Muscle layer of duodenum (tissue), 2 donors: Measurements from ENCODE around the gene INPP5A.
"Not testable (repeated sequence)": the region's sequence is repeated elsewhere in the genome, so short reads cannot be mapped to it uniquely, and the experiment has no call there.

ENCODE experiments used
- H3K27ac ChIP-seq: one replicate; pipeline ENCODE4 v1.7.0; 2013; ENCODE audit warnings: mild to moderate bottlenecking, low read length
- H3K27me3 ChIP-seq: one replicate; pipeline ENCODE4 v1.7.0; 2013; ENCODE audit warnings: low read depth, mild to moderate bottlenecking, control low read depth, low read length
- H3K36me3 ChIP-seq, 2 donors: one replicate each; pipeline ENCODE4 v1.7.0; 2013; ENCODE audit warnings: low read length in 2 of 2, control low read depth in 1 of 2, mild to moderate bottlenecking in 1 of 2; ENCODE audit not compliant: insufficient read depth in 2 of 2, control insufficient read depth in 1 of 2
- H3K4me1 ChIP-seq, 2 donors: one replicate each; pipeline ENCODE4 v1.7.0; 2013; ENCODE audit warnings: low read length in 2 of 2, mild to moderate bottlenecking in 2 of 2, control low read depth in 1 of 2, moderate library complexity in 1 of 2; ENCODE audit not compliant: insufficient read depth in 2 of 2, control insufficient read depth in 1 of 2
- H3K4me3 ChIP-seq, 2 donors: one replicate each; pipeline ENCODE4 v1.7.0; 2013; ENCODE audit warnings: low read length in 2 of 2, low read depth in 1 of 2, mild to moderate bottlenecking in 1 of 2
- H3K9me3 ChIP-seq, 2 donors: one replicate each; pipeline ENCODE4 v1.7.0; 2013; ENCODE audit warnings: low read length in 2 of 2, control low read depth in 1 of 2, mild to moderate bottlenecking in 1 of 2; ENCODE audit not compliant: control insufficient read depth in 1 of 2
- donor health status: healthy.

Gene INPP5A, protein sequence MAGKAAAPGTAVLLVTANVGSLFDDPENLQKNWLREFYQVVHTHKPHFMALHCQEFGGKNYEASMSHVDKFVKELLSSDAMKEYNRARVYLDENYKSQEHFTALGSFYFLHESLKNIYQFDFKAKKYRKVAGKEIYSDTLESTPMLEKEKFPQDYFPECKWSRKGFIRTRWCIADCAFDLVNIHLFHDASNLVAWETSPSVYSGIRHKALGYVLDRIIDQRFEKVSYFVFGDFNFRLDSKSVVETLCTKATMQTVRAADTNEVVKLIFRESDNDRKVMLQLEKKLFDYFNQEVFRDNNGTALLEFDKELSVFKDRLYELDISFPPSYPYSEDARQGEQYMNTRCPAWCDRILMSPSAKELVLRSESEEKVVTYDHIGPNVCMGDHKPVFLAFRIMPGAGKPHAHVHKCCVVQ

DNA sequence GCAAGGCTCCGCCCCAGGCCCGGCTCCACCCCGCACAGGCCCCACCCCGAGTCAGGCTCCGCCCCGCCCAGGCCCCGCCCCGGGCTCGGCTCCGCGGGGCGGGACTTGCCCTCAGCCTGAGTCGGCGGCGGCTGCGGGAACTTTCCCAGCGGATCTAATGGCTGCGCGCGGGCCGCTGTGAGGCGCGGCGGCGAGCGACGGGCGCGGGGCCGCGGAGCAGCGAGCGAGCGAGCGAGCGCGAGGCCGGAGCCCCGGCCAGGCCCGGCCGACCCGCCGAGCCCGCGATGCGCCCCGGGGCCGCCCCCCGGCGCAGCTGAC lies at the start of gene INPP5A:
INPP5A (plus strand) TSS at position 104 of the 318 bp plus-strand sequence. CDS start 310 bp downstream, outside the sequence.
- H3K27me3 ChIP-seq, result no peaks in the 10 kb centered on the region
- peaks cover 8 to 47% of the 10 kb centered on the region in 2 donors for H3K4me1 ChIP-seq
- no peaks in the 10 kb centered on the region for H3K36me3 ChIP-seq
- H3K4me3 ChIP-seq, result peak within 1 kb of the TSS; percentile 74 to 79
- no peaks in the 10 kb centered on the region for H3K9me3 ChIP-seq
- peak within 1 kb of the TSS; percentile 86 for H3K27ac ChIP-seq

DNA sequence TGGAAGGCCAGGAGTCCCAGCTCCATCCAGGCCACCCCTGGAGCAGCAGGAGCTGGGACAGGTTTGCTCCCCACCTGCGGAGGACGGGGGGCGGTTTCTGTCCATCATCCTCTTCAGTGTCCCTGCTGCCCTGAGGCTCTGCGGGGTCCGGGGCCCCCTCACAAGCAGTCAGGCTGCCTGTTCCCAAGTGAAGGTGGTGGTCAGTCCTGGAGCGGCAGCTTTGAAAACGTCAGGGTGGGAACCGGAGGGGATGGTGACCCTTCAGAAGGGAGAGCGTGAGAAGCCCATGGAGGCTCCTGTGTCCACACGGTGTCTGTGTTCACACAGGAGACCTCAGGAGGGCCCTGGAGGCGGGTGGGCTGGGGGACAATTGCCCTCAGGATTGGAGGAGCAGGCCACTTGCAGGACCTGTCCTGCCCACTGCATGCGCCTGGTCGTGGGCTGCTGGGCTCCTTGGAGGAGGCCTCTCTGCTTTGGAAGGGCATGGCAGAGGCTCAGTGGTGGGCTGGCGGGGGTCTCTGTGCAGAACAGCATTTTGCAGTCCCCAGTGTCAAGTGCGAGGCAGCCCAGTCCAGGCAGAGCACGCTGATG lies 49.3 kb upstream of the INPP5A start:
- Histone ChIP-seq H3K9me3 (no peaks in the 10 kb centered on the region), H3K4me1 (peaks cover 0 to 7% of the 10 kb centered on the region in 2 donors), H3K27me3 (no peaks in the 10 kb centered on the region), H3K27ac (no peak overlapping the region), H3K36me3 (no peaks in the 10 kb centered on the region), H3K4me3 (no peak overlapping the region)

DNA sequence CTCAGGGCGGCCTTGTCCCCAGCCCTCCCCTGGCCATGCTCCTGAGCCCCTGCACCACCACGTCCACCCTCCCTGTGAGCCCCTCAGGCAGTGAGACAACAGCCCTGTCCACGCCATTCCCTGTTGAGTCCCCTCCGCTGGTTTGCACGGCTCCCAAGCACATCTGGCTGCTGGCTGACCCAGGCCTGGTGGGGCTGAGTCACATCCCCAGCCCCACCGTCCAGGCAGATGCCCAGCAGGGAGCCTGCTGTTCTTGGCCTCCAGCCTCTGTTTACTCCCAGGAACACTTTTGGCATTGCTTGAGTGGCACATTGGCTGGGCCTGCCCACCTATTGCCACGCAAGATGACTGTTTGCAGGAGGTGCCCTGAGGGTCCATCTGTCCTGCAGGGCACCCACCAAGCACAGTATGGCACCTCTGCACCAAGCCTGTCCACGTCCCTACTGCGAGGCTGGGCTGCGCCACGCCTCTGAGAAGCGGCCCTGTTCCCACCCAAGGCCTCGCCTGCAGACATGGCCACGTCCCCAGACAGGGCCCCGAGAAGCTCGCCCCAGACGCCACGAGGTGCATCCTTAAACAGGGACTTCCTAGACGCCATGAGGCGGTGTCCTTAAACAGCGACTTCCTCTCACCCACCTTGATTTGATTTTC lies 48.4 kb upstream of the INPP5A start:
- H3K27me3 ChIP-seq, result no peaks in the 10 kb centered on the region
- H3K4me1 ChIP-seq, result peaks cover 0 to 7% of the 10 kb centered on the region in 2 donors
- no peaks in the 10 kb centered on the region for H3K9me3 ChIP-seq
- no peaks in the 10 kb centered on the region for H3K36me3 ChIP-seq
- H3K4me3 ChIP-seq, result no peak overlapping the region
- no peak overlapping the region for H3K27ac ChIP-seq

DNA sequence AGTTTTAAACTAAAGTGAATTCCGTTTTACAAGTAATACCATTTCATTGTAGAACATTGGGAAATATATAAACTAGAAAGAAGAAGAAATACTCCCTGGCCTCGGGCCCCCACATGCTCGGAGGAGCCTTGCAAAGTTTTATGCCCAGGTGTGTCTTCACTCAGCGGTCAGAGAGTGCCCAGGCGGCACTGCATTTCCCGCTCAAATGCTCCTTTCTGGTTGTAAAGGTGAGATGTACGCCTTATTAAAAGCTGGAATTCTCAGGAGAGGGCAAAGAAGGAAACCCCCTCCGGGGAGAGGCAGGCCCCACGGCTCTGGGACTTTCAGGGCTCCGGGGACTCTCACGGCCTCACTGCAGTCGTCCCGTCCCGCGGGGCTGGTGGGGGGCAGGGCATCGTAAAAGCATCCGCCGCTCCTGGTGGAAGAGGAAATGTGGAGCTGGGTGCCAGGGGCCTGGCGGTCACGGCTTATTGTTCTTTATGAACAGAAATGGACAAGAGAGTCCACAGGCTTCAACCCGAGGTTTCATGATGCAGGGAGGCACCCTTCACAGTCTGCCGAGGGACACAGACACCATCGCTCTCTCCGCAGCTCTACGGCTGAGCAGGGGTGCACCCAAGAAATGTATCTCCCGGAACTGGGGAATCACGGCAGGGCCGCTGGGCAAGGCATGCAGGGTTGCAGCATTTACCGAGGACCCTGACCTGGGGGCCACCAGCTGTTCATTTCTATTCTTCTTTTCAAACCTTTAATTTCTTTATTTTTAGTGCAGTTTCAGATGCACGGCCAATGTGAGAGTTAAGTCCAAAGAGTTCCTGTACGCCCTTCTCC lies 47.7 kb upstream of the INPP5A start:
- H3K4me3 ChIP-seq, result no peak overlapping the region
- peaks cover 0 to 7% of the 10 kb centered on the region in 2 donors for H3K4me1 ChIP-seq
- no peak overlapping the region for H3K27ac ChIP-seq
- no peaks in the 10 kb centered on the region for H3K27me3 ChIP-seq
- no peaks in the 10 kb centered on the region for H3K36me3 ChIP-seq
- no peaks in the 10 kb centered on the region for H3K9me3 ChIP-seq

DNA sequence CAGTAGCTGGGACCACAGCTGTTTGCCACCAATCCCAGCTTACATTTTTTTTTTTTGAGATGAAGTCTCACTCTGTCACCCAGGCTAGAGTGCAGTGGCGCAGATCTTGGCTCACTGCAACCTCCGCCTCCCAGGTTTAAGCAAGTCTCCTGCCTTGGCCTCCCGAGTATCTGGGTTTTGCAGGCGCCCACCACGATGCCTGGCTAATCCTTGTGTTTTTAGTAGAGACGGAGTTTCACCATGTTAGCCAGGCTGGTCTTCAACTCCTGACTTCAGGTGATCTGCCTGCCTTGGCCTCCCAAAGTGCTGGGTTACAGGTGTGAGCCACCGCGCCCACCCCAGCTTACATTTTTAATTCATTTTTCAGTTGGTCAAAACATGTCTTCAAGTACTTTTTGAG lies 46.1 kb upstream of the INPP5A start:
- not testable (repeated sequence) for H3K4me1 ChIP-seq, H3K36me3 ChIP-seq, H3K9me3 ChIP-seq, H3K27me3 ChIP-seq, H3K27ac ChIP-seq, H3K4me3 ChIP-seq

DNA sequence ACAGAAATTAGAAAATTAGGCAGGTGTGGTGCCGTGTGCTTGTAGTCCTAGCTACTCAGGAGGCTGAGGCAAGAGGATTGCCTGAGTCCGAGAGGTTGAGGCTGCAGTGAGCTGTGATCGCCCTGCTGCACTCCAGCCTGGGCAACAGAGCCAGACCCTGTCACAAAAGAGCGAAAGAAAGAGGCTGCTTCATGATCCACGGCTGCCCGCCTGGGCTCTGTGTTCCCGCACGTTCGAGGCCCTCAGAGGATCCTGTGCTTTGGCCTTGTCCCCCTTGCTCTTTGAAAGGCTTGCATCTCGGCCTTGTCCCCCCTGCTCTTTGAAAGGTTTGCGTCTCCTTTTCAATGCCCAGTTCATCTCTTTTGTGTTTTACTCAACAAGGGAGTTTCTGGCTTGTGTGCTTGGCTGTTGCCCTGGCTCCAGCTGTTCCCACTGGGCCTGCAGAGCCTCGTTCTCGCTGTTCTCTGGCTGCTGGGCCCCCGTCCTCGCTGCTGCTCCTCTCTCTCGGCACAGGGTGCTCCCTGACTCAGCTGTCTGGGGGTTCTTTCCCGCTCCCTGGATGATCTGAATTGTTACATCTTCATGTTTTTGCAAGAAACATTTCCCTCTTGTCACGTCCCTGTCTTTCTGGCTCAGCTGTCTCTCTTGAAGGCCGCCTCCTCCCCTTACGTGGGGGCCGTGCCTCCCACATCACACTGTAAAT lies 45.1 kb upstream of the INPP5A start:
- H3K27ac ChIP-seq, result no peak overlapping the region
- H3K9me3 ChIP-seq, result no peaks in the 10 kb centered on the region
- no peaks in the 10 kb centered on the region for H3K27me3 ChIP-seq
- peaks cover 0 to 7% of the 10 kb centered on the region in 2 donors for H3K4me1 ChIP-seq
- H3K36me3 ChIP-seq, result no peaks in the 10 kb centered on the region
- H3K4me3 ChIP-seq, result no peak overlapping the region

DNA sequence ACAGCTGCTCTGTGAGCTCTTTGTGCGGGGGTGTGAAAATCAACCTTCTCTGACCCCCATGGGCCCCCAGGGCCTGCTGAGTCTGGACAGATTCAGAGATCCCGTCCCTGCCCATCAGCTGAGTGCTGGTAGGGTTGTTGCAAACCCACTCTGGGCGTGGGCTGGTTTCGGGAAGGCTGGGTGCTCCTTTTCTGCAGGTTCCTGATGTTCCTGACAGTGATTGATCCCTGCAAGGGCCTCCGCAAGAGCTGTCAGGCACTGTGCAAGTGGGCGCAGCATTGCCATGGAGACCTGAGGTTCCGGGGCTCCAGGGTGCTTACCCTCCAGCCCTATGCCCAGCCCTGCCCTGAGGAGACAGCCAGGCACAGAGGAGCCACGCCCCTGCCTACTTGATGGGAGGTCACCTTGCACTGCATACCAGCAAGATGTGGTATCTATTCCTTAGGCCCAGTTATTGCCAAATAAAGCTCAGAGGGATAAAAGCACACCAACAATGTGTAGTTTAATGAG lies 44.3 kb upstream of the INPP5A start:
- no peak overlapping the region for H3K4me3 ChIP-seq
- H3K27ac ChIP-seq, result no peak overlapping the region
- H3K4me1 ChIP-seq, result peaks cover 0 to 7% of the 10 kb centered on the region in 2 donors
- H3K27me3 ChIP-seq, result no peaks in the 10 kb centered on the region
- no peaks in the 10 kb centered on the region for H3K9me3 ChIP-seq
- no peaks in the 10 kb centered on the region for H3K36me3 ChIP-seq

DNA sequence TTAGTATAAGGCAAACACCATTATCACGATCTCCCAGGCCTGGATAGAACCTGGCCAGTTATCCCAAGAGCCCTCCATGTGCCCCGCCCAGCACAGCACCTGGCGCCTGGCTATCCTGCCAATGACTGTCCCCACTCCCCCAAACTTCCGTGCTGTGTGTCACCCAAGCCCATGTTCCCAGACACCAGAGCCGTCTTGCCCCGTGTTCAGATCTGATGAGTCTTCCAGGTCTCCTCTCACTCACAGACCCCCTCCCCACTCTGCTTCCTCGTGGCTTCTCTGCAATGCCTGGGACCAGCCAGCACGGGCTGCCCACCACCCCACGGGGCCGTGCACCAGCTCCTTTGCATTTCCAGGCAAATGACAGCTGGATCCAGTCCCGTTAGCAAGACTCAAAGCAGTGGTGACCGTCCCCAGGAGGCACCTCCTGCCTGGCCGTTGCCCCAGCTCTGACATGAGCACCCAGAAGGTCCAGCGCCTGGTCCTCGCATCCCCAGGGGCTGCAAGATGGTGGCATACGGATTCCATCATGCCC lies 43.8 kb upstream of the INPP5A start:
- Histone ChIP-seq H3K4me3 (no peak overlapping the region), H3K27ac (no peak overlapping the region), H3K36me3 (no peaks in the 10 kb centered on the region), H3K4me1 (peaks cover 0 to 2% of the 10 kb centered on the region in 2 donors), H3K27me3 (no peaks in the 10 kb centered on the region), H3K9me3 (no peaks in the 10 kb centered on the region)

DNA sequence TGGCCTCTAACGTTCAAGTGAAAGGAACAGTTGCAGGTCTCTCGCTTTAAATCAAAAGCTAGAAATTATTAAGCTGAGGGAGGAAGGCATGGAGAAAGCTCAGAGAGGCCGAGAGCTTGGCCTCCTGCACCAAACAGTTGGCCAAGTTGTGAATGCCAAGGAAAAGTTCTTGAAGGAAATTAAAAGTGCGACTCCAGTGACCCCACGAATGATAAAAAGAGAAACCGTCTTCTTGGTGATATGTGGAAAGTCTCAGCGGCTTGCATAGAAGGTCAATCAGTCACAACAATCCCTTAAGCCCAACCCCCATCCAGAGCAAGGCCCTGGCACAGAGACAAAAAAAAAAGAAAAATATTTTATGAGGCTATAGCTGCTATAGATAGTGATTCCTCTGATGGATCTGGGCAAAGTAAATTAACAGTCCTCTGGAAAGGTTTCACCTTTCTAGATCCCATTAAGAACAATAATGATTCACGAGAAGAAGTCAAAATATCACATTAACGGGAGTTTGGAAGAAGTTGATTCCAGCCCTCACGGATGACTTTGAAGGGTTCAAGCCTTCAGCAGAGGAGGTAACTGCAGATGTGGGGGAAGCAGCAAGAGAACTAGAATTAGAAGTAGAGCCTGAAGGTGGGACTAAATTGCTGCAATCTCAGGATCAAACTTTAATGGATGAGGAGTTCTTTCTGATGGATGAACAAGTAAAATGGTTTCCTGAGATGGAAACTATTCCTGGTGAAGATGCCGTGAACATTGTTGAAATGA lies 42.5 kb upstream of the INPP5A start:
- H3K27me3 ChIP-seq, result no peaks in the 10 kb centered on the region
- no peak overlapping the region for H3K27ac ChIP-seq
- no peaks in the 10 kb centered on the region for H3K4me1 ChIP-seq
- no peaks in the 10 kb centered on the region for H3K9me3 ChIP-seq
- H3K36me3 ChIP-seq, result no peaks in the 10 kb centered on the region
- no peak overlapping the region for H3K4me3 ChIP-seq
